ENCODE measurements around the gene PHLDA1.
A peak's percentile ranks its signal among the peaks of the same experiment; 100 is the strongest.
"Not testable (repeated sequence)": the region's sequence is repeated elsewhere in the genome, so short reads cannot be mapped to it uniquely, and the experiment has no call there.

PHLDA1 gene

DNA sequence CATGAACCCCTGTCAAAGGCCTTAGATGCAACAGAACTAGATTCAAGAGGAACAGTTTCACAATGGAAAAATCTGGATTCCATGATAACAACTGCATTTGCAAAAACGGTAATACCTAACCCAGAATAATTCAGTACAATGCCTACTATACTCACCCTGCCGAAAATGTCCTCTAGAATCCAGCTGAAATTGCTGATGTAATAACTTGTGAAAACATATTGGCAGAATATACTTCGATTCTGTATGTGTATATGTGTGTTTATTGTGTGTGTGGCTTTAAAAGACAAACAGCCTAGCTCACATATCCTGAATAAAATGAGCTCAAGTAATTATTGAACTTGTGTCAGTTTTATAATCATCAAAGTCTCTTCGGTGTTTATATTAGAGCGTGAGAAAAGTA lies 46.0 kb downstream of the PHLDA1 start:
- TF ChIP-seq CTCF (IDR thresholded peaks at IDR 0.05): no peak
- TF ChIP-seq ZFX (IDR thresholded peaks at IDR 0.05; ENCODE audit: borderline replicate concordance): no peak

GRCh38 chr12:75984577-75985182 lies 46.9 kb downstream of the PHLDA1 start:
- TF ChIP-seq ZFX (IDR thresholded peaks at IDR 0.05; ENCODE audit: borderline replicate concordance) (no peak), CTCF (IDR thresholded peaks at IDR 0.05) (no peak)
- H3K27ac ChIP-seq: no peak overlapping the region

More for the DNA sequence above, 46.0 kb downstream of the PHLDA1 start:
- no peak overlapping the region for H3K27ac ChIP-seq

GRCh38 chr12:75983851-75984250 lies 47.7 kb downstream of the PHLDA1 start:
- H3K27ac ChIP-seq: not testable (repeated sequence)

DNA sequence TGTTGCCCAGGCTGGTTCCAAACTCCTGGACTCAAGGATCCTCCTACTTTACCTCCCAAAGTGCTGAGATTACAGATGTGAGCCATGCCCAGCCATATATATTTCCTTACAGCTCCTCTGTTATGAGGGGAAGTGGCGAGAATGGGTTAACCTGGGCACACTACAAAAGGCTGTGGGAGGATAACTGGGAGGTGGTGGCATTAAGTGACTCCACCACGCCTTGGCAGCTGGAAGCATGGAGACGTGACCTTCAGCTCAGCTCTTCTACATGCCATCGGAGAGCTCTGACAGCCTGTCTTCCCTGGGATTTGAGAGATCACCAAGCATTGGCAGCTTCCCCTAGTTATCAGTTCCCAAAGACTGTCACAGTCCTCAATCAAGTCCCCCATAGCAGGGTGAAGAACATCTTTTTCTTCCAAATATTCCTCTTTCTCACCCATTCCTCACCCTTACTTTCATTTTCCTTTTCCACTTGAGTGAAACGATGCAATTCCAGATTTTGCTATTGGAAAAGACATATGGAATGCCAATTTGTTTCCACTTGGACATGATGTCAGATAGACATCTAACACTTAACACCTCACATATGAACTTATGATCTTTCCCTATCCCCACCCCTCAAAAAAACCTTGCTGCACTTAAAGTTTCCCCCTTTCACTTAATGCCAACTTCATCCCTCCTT lies 48.5 kb downstream of the PHLDA1 start:
- H3K27ac ChIP-seq: no peak overlapping the region
- no peak for TF ChIP-seq ZFX (IDR thresholded peaks at IDR 0.05; ENCODE audit: borderline replicate concordance)
- no peak for TF ChIP-seq CTCF (IDR thresholded peaks at IDR 0.05)

DNA sequence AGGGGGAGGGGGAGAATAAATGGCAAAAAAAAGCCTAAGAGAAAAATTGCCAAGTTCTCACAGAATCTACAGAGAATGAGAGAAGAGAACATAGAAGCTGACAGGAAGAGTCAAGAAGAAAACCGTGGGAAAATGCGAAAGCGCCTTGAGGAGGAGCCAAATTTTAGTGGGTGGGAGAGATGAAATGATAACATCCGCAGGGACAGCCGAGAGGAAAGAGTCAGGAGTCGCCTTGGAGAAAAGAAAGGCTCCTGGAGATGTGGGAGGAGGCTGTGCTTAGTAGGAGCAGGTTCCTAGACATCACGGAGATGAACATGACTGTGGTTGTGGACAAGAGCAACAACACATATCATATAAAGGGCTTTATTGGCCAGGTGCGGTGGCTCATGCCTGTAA lies 49.4 kb downstream of the PHLDA1 start:
- no peak for TF ChIP-seq CTCF (IDR thresholded peaks at IDR 0.05)
- no peak for TF ChIP-seq ZFX (IDR thresholded peaks at IDR 0.05; ENCODE audit: borderline replicate concordance)
- no peak overlapping the region for H3K27ac ChIP-seq

DNA sequence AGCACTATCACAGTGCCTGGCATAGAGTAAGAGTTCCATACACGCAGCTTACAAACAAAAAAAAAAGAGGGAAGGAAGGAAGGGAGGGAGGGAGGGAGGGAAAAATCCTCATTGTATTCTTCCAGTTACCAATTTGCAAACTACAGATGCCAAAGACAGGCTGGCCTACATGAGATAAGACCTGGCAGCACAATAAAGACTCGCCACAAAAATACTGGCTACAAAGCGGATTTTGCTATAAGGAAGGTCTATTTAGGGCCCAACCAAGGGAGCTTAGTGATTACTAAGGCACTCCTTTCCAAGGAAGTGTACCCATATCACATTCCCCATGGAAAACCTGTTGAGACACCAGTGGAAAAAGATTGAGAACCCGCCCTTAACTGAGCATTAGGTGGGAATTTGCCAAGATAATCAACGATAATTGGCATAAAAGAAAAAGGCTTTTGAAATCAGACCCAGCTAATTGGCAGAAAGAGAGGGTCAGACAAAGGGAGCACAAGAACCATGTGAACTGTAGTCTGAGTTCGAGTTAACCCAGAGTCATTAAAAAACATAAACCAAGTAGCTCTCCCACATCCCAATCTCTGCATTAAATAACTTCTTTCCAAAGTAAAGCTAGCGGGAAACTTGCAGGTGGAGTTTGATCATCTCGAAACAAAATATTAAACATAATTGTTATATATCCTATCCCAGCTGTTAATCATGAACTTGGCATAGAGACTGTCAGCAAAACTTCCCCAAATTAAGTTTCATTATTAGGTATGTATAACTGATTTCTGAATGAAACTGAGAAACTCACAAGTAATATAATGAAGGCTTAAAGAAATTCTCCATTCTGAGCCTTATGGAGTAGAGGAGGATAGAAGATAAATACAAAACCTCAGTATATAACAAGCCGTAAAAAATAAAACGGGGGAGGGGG lies 50.1 kb downstream of the PHLDA1 start:
- TF ChIP-seq ZFX (IDR thresholded peaks at IDR 0.05; ENCODE audit: borderline replicate concordance): no peak
- TF ChIP-seq CTCF (IDR thresholded peaks at IDR 0.05): no peak
- no peak overlapping the region for H3K27ac ChIP-seq

- TF ChIP-seq CTCF (IDR thresholded peaks at IDR 0.05) (no peak), ZFX (IDR thresholded peaks at IDR 0.05; ENCODE audit: borderline replicate concordance) (no peak)
- peak overlapping the region; percentile 71 for H3K27ac ChIP-seq
These were observed 52.4 kb downstream of the PHLDA1 start for GRCh38 chr12:75979181-75979580.
